Measurements from ENCODE around the gene LIX1. TPM values are rescaled to one million over a fixed set of nuclear protein-coding genes. Genes with fewer than 3 reads are reported as not detected.

Gene LIX1
- total RNA-seq, 1 donor, result not detected

- no peak for TF ChIP-seq CTCF (IDR thresholded peaks at IDR 0.05; ENCODE audit: insufficient read depth, low read length)
- H3K4me3 ChIP-seq (ENCODE audit: low read depth, low read length), result no peak overlapping the region
- no peak for DNase-seq (ENCODE audit: low read depth)
These were observed 75.0 kb downstream of the LIX1 start for GRCh38 chr5:97067296-97067850.

GRCh38 chr5:97065475-97065874 is 76.9 kb downstream of the LIX1 start:
- no peak for DNase-seq (ENCODE audit: low read depth)
- no peak overlapping the region for H3K4me3 ChIP-seq (ENCODE audit: low read depth, low read length)
- no peak for TF ChIP-seq CTCF (IDR thresholded peaks at IDR 0.05; ENCODE audit: insufficient read depth, low read length)

GRCh38 chr5:97063251-97063650 is 79.2 kb downstream of the LIX1 start:
- no peak overlapping the region for H3K4me3 ChIP-seq (ENCODE audit: low read depth, low read length)
- TF ChIP-seq CTCF (IDR thresholded peaks at IDR 0.05; ENCODE audit: insufficient read depth, low read length), result no peak
- DNase-seq (ENCODE audit: low read depth), result no peak

GRCh38 chr5:97062046-97062445 is 80.4 kb downstream of the LIX1 start:
- no peak for TF ChIP-seq CTCF (IDR thresholded peaks at IDR 0.05; ENCODE audit: insufficient read depth, low read length)
- no peak overlapping the region for H3K4me3 ChIP-seq (ENCODE audit: low read depth, low read length)
- DNase-seq (ENCODE audit: low read depth), result no peak

GRCh38 chr5:97056263-97056662 is 86.1 kb downstream of the LIX1 start:
- DNase-seq (ENCODE audit: low read depth), result no peak
- H3K4me3 ChIP-seq (ENCODE audit: low read depth, low read length), result no peak overlapping the region
- TF ChIP-seq CTCF (IDR thresholded peaks at IDR 0.05; ENCODE audit: insufficient read depth, low read length), result no peak

- TF ChIP-seq CTCF (IDR thresholded peaks at IDR 0.05; ENCODE audit: insufficient read depth, low read length), result no peak
- H3K4me3 ChIP-seq (ENCODE audit: low read depth, low read length), result no peak overlapping the region
- no peak for DNase-seq (ENCODE audit: low read depth)
These were observed 93.2 kb downstream of the LIX1 start for GRCh38 chr5:97049175-97049574.

GRCh38 chr5:97047076-97047475 is 95.3 kb downstream of the LIX1 start:
- H3K4me3 ChIP-seq (ENCODE audit: low read depth, low read length), result no peak overlapping the region
- no peak for DNase-seq (ENCODE audit: low read depth)
- TF ChIP-seq CTCF (IDR thresholded peaks at IDR 0.05; ENCODE audit: insufficient read depth, low read length), result no peak

All from fibroblast of the aortic adventitia (primary cell).